Epithelial cell of umbilical artery (primary cell): ENCODE data around the gene MACO1. TPM values are rescaled to one million over a fixed set of nuclear protein-coding genes. Genes with fewer than 3 reads are reported as not detected.

ENCODE experiments used
- total RNA-seq: library from RNA; depleted of rRNA; stranded (reverse); fragments of >200 nt; gene quantifications from 2 replicates; pipeline ENCODE4 v1.2.3, GENCODE V29; 2014

The MACO1 gene, protein sequence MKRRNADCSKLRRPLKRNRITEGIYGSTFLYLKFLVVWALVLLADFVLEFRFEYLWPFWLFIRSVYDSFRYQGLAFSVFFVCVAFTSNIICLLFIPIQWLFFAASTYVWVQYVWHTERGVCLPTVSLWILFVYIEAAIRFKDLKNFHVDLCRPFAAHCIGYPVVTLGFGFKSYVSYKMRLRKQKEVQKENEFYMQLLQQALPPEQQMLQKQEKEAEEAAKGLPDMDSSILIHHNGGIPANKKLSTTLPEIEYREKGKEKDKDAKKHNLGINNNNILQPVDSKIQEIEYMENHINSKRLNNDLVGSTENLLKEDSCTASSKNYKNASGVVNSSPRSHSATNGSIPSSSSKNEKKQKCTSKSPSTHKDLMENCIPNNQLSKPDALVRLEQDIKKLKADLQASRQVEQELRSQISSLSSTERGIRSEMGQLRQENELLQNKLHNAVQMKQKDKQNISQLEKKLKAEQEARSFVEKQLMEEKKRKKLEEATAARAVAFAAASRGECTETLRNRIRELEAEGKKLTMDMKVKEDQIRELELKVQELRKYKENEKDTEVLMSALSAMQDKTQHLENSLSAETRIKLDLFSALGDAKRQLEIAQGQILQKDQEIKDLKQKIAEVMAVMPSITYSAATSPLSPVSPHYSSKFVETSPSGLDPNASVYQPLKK
- 17.2 and 21.4 TPM in 2 replicates for total RNA-seq

DNA sequence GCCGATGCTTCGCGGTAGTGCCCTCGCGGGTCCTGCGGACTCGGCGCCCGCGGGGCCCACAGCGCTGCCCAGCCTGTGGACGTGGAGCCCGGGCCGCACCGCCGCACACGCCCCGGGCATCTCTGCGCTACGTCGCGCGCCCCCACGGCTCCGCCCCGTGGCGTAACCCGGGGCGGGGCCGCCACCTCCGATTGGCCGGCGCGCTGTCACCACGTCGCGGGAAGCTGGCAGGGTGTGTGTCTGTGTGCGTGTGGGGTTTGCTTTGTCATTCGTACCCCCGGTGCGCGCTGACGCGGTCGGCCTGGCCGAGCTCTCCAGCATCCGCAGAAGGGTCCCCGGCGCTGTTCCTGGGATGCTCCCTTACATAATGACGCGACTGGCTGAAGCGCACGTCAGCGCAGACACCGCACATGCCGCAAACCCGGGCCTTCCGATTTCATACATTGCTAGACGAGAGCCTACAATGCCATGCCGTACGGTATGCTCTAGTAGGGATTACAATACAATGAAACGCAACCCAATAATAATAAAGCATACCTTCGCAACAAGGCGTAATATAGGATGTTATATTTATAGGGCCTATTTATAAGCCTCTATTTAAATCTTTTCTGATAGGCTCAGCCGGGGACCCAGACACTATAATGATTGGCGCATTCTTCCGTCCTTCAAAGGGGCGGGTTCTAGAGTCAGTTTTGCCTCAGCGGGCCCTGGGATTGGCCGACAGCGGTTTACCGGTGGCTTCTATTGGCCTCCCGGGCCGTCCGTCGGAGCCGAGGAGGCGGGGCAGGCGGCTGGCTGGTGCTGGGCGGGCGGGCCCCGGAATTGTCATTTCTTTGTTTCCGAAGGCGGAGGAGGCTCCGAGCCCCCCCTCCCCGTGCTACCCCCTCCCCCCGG lies at the start of gene MACO1:
MACO1 (plus strand) TSS at position 825 of the 894 bp plus-strand sequence. CDS start 202 bp downstream, outside the sequence.

DNA sequence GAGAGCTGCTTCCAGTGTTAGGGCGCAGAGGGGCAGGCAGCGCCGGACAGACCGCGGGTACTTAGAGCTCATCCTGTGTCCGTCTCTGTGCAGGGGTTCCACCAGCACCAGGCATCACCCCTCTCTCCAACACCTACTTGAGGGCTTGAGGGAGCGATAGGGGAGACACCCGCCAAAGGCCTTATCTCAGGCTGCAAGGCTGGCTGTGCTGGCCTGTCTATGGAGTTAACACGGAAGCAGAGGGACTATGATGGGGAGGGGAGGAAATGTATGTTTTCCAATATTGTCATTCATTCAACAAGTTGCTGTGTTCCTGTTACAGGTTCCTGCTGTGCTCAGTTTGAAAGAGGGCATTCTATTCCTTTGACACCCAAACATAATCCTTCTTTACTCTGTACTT lies 10.0 kb upstream of the MACO1 start, which contains the start of gene RHCE:
RHCE (minus strand) TSS at position 111 of the 400 bp plus-strand sequence; CDS start at position 72, 39 bp downstream.

DNA sequence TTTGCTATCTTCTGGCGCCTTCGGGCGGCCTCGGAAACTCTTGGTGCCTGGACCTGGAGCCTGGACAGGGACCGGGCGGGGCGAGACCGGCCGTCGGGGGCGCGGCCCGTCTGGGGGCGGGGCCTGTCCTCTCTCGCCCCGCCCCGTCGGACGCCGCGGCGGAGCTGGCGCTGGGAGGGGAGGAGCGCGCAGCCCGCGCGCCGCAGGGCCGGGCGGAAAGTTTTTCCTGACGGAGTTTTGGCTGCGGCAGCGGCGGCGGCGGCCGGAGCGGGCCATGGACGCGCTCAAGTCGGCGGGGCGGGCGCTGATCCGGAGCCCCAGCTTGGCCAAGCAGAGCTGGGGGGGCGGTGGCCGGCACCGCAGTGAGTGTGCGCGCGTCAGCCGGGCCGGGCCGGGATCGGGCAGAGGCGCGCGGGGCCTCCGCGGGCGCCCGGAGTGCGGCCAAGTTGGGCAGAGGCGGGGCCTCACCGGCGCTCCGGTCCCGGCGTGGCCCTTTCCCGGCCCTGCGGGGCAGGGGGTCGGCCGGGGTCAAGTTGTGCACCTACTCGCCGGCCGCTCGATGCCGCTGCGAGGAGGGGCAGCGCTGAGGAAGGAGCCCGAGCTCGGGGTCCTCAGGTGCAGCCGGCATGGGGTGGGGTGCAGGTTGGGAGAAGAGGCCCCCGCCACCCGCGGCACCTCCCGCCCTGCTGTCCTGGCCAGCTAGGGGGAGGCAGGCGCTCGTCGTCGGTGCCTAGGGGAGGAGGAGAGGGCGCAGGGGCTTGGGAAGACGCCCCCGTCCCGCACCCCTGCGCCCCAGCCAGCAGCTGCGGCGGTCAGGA lies 112.9 kb downstream of the MACO1 start, which contains the start of gene LDLRAP1:
LDLRAP1 (plus strand) TSS at position 182 of the 818 bp plus-strand sequence; CDS start at position 275, 93 bp downstream.

Other genes with a start within 250 kb of the MACO1 start
- 45.1 and 49.4 TPM in 2 replicates for gene SYF2, start 198.4 kb upstream of the MACO1 start, total RNA-seq
- 84.5 and 247 TPM in 2 replicates for gene RSRP1, start 183.4 kb upstream of the MACO1 start, total RNA-seq
- not detected in 2 replicates for gene RHD, start 158.4 kb upstream of the MACO1 start, total RNA-seq
- 153 and 171 TPM in 2 replicates for gene TMEM50A, start 92.6 kb upstream of the MACO1 start, total RNA-seq
- gene RHCE, start 10.1 kb upstream of the MACO1 start, total RNA-seq: under 0.01 TPM in 1 of 2 replicates, not detected in the other
- 10.4 and 11.4 TPM in 2 replicates for gene LDLRAP1, start 112.7 kb downstream of the MACO1 start, total RNA-seq
- under 0.01 and 0.15 TPM in 2 replicates for gene MAN1C1, start 185.9 kb downstream of the MACO1 start, total RNA-seq